Mesothelial cell of epicardium (in vitro differentiated cells): ENCODE measurements around the gene CCL11. TPM values are rescaled to one million over a fixed set of nuclear protein-coding genes. Genes with fewer than 3 reads are reported as not detected.

Experiments used
- DNase-seq, 2 experiments: peaks; one replicate each; pipeline ENCODE4 v3.0.0; 2021; ENCODE audit warnings: low spot score in 2 of 2; ENCODE audit not compliant: unreplicated experiment in 2 of 2
- H3K27ac Mint-ChIP-seq: 2 replicates; pipeline ENCODE4 v1.8.0; 2021; ENCODE audit warnings: mixed read lengths
- H3K27me3 Mint-ChIP-seq: 2 replicates; pipeline ENCODE4 v1.8.0; 2021; ENCODE audit warnings: low read depth, mixed read lengths
- H3K36me3 Mint-ChIP-seq: 2 replicates; pipeline ENCODE4 v1.8.0; 2021; ENCODE audit warnings: mixed read lengths
- H3K4me1 Mint-ChIP-seq: 2 replicates; pipeline ENCODE4 v1.8.0; 2021; ENCODE audit warnings: mixed read lengths
- H3K4me3 Mint-ChIP-seq: 2 replicates; pipeline ENCODE4 v1.8.0; 2021; ENCODE audit warnings: mild to moderate bottlenecking, moderate library complexity, mixed read lengths
- H3K9me3 Mint-ChIP-seq: 2 replicates; pipeline ENCODE4 v1.8.0; 2021; ENCODE audit warnings: mixed read lengths
- total RNA-seq: library from RNA; stranded (reverse); gene quantifications from 3 replicates; pipeline ENCODE4 v1.2.1, GENCODE V29; 2021
- TF ChIP-seq, protein P1 (sequence below): fragments of 200-600 bp; sonication (generic); IDR thresholded peaks from one replicate; pipeline ENCODE4 v1.5.0; 2021; ENCODE audit warnings: antibody characterized with exemption; ENCODE audit not compliant: unreplicated experiment

Gene CCL11
- total RNA-seq, 1 donor from 2014 or later: not detected

DNA sequence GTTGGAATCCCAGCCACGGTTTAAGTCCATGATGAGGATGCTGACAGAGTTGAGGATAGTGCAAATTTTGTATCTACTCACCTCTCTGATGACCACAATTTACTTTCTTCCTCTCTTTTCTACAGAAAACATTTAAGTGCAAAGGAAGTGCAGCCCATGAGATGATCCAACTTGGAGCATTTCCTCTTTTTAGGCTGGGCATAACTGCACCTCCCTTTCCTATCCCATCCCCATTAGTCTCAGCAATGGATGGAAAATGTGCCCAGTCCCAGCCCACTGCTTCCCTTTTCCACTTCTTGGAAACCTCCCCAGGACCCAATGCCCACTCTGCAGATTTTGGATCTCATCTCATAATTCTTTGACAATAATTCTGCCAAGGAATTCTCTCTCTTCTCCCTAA lies 17.1 kb downstream of the CCL11 start:
- H3K4me1 Mint-ChIP-seq: peaks cover 5% of the 10 kb centered on the region
- H3K36me3 Mint-ChIP-seq: no peaks in the 10 kb centered on the region
- H3K9me3 Mint-ChIP-seq: no peaks in the 10 kb centered on the region
- no peak for DNase-seq
- H3K27me3 Mint-ChIP-seq: peaks cover 14% of the 10 kb centered on the region
- TF ChIP-seq, protein P1, sequence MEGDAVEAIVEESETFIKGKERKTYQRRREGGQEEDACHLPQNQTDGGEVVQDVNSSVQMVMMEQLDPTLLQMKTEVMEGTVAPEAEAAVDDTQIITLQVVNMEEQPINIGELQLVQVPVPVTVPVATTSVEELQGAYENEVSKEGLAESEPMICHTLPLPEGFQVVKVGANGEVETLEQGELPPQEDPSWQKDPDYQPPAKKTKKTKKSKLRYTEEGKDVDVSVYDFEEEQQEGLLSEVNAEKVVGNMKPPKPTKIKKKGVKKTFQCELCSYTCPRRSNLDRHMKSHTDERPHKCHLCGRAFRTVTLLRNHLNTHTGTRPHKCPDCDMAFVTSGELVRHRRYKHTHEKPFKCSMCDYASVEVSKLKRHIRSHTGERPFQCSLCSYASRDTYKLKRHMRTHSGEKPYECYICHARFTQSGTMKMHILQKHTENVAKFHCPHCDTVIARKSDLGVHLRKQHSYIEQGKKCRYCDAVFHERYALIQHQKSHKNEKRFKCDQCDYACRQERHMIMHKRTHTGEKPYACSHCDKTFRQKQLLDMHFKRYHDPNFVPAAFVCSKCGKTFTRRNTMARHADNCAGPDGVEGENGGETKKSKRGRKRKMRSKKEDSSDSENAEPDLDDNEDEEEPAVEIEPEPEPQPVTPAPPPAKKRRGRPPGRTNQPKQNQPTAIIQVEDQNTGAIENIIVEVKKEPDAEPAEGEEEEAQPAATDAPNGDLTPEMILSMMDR: no peak
- H3K27ac Mint-ChIP-seq: no peak overlapping the region
- H3K4me3 Mint-ChIP-seq: no peak overlapping the region

DNA sequence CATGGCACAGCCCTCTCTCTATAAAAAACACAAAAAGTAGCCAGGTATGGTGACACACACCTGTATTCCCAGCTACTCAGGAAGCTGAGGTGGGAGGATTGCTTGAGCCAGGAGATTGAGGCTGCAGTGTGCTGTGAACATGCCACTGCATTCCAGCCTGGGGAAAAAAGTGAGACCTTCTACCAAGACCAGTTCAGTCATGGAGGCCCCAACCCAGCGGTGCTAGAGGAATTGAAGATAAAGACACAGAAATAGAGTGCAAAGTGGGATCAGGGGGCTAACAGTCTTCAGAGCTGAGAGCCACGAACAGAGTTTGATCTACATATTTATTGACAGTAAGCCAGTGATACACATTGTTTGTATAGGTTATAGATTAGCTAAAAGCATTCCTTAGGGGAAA lies 18.1 kb downstream of the CCL11 start:
- TF ChIP-seq, protein P1: no peak
- DNase-seq: no peak
- no peaks in the 10 kb centered on the region for H3K36me3 Mint-ChIP-seq
- H3K4me1 Mint-ChIP-seq: peaks cover under 1% of the 10 kb centered on the region
- H3K9me3 Mint-ChIP-seq: no peaks in the 10 kb centered on the region
- no peak overlapping the region for H3K27ac Mint-ChIP-seq
- H3K4me3 Mint-ChIP-seq: no peak overlapping the region
- H3K27me3 Mint-ChIP-seq: peaks cover 20% of the 10 kb centered on the region

DNA sequence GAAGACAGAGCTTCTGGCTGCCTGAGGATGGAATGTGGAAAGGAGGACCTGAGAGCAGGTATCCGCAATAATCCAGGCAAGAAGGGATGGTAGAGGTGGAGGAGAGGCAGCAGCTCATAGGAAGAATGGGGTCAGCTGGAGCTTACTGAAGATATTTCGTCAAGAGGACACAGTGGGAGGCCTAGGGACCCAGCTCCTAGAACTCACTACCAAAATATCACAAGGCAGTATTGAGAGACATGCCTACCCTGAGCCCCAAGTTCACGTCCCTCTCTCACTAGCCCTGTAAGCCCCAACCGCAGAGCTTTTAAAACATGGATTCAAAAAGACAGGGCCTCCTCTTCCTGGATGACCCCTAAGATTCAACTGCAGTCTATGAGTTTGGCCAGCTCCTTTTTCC lies 19.5 kb downstream of the CCL11 start:
- H3K27me3 Mint-ChIP-seq: peaks cover 24% of the 10 kb centered on the region
- no peak overlapping the region for H3K27ac Mint-ChIP-seq
- no peaks in the 10 kb centered on the region for H3K9me3 Mint-ChIP-seq
- no peaks in the 10 kb centered on the region for H3K4me1 Mint-ChIP-seq
- no peak for DNase-seq
- no peak overlapping the region for H3K4me3 Mint-ChIP-seq
- H3K36me3 Mint-ChIP-seq: no peaks in the 10 kb centered on the region
- TF ChIP-seq, protein P1: no peak

DNA sequence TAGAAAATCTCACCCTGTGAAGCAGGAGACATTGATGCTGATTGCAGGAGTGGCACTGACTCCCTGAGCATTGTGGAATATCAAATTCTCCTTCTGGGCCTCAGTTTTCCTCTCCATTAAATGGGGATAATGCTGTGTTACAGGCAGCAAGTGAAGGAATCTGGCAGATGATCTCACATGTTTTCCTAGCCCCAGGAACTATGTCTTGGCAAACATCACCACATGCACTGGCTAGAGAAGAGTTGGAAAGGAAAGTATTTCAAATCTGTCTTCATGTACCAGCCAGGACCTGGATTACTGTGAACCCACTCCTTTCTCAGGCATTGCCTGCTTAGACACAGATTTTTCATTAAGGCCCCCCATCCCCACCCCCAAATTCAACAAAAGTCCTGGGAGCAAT lies 20.1 kb downstream of the CCL11 start:
- Mint-ChIP-seq H3K36me3 (no peaks in the 10 kb centered on the region), H3K4me1 (no peaks in the 10 kb centered on the region), H3K9me3 (no peaks in the 10 kb centered on the region), H3K27me3 (peaks cover 24% of the 10 kb centered on the region), H3K4me3 (no peak overlapping the region), H3K27ac (no peak overlapping the region)
- DNase-seq: no peak
- TF ChIP-seq, protein P1: no peak

DNA sequence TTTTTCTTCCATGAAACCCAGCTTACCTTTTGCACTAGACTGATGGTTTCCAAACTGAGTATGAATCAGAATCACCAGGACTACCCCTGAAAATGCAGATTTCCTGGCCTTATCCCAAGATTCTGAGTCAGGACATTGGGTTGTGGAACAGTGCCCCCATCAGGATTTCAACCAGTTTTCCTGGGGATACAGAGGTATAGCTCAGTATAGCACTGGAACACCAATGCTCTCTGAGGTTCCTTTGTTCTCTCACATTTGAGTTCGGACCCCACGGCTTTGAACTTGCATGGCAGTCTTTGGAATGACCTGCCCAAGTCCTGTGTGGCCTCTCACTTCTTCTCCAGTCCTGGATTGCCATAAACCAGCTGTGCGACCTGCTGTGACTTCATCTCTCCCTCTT lies 20.9 kb downstream of the CCL11 start:
- TF ChIP-seq, protein P1: no peak
- Mint-ChIP-seq H3K36me3 (no peaks in the 10 kb centered on the region), H3K4me3 (no peak overlapping the region), H3K4me1 (no peaks in the 10 kb centered on the region), H3K27me3 (peaks cover 28% of the 10 kb centered on the region), H3K9me3 (no peaks in the 10 kb centered on the region), H3K27ac (no peak overlapping the region)
- no peak for DNase-seq

DNA sequence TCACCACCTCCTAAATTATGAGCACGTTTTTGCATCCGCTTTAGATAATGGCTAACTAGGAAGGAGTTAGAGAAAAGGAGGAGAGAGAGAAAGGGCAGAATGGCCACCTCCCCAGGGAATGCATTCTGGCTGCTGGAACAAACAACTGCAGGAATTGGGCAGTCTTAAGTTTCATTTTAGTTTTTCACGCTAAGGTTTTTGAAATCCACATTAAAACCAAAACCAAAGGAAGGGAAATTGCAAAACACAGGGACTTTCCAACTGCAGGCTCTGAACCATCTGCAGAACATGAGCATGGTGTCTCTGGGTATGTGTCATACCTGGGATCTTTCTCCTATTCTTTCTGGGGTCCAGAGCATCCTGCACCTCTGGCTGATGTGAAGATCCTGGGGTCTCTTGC lies 21.6 kb downstream of the CCL11 start:
- no peaks in the 10 kb centered on the region for H3K9me3 Mint-ChIP-seq
- no peak overlapping the region for H3K4me3 Mint-ChIP-seq
- peaks cover 5% of the 10 kb centered on the region for H3K4me1 Mint-ChIP-seq
- TF ChIP-seq, protein P1: no peak
- H3K27me3 Mint-ChIP-seq: peaks cover 30% of the 10 kb centered on the region
- no peaks in the 10 kb centered on the region for H3K36me3 Mint-ChIP-seq
- DNase-seq: no peak
- no peak overlapping the region for H3K27ac Mint-ChIP-seq
